Neutrophil (primary cell): ENCODE measurements around the gene UBAP1.
"Not testable (repeated sequence)": the region's sequence is repeated elsewhere in the genome, so short reads cannot be mapped to it uniquely, and the experiment has no call there.

ENCODE experiments used
- H3K27ac ChIP-seq: fragments of 200-600 bp; sonication (generic); 2 replicates; pipeline ENCODE4 v1.5.1; 2016; ENCODE audit warnings: mild to moderate bottlenecking, moderate library complexity
- H3K27me3 ChIP-seq: fragments of 200-600 bp; sonication (generic); 2 replicates; pipeline ENCODE4 v1.6.0; 2016; ENCODE audit warnings: mild to moderate bottlenecking
- H3K36me3 ChIP-seq: fragments of 200-600 bp; sonication (generic); 2 replicates; pipeline ENCODE4 v1.5.1; 2017
- H3K4me1 ChIP-seq, 2 experiments: fragments of 200-600 bp in 1 of 2; sonication (generic) in 1 of 2; 1 replicate in 1 of 2; 2 replicates in 1 of 2; pipeline versions ENCODE4 v1.5.1 to v1.6.1; 2013 to 2016; ENCODE audit warnings: low read depth in 1 of 2, low read length in 1 of 2, mild to moderate bottlenecking in 1 of 2, moderate library complexity in 1 of 2; ENCODE audit not compliant: control insufficient read depth in 1 of 2, insufficient read depth in 1 of 2
- H3K4me3 ChIP-seq, 2 experiments: fragments of 200-600 bp in 1 of 2; sonication (generic) in 1 of 2; 1 replicate in 1 of 2; 2 replicates in 1 of 2; pipeline ENCODE4 v1.5.1; 2013 to 2016; ENCODE audit warnings: low read depth in 1 of 2, low read length in 1 of 2, mild to moderate bottlenecking in 1 of 2, moderate library complexity in 1 of 2
- H3K9me3 ChIP-seq: fragments of 200-600 bp; sonication (generic); 2 replicates; pipeline ENCODE4 v1.5.1; 2016
- TF ChIP-seq, protein P1 (sequence below): fragments of 200-600 bp; sonication (generic); IDR thresholded peaks from 2 replicates; pipeline ENCODE4 v1.5.1; 2016; ENCODE audit warnings: antibody characterized with exemption

The UBAP1 gene

GRCh38 chr9:34259315-34259714, 80.5 kb downstream of the UBAP1 start:
- Histone ChIP-seq H3K27ac (no peak overlapping the region), H3K9me3 (no peaks in the 10 kb centered on the region), H3K27me3 (no peaks in the 10 kb centered on the region), H3K36me3 (peaks cover 47% of the 10 kb centered on the region), H3K4me3 (no peak overlapping the region), H3K4me1 (no peaks in the 10 kb centered on the region)
- TF ChIP-seq, protein P1, sequence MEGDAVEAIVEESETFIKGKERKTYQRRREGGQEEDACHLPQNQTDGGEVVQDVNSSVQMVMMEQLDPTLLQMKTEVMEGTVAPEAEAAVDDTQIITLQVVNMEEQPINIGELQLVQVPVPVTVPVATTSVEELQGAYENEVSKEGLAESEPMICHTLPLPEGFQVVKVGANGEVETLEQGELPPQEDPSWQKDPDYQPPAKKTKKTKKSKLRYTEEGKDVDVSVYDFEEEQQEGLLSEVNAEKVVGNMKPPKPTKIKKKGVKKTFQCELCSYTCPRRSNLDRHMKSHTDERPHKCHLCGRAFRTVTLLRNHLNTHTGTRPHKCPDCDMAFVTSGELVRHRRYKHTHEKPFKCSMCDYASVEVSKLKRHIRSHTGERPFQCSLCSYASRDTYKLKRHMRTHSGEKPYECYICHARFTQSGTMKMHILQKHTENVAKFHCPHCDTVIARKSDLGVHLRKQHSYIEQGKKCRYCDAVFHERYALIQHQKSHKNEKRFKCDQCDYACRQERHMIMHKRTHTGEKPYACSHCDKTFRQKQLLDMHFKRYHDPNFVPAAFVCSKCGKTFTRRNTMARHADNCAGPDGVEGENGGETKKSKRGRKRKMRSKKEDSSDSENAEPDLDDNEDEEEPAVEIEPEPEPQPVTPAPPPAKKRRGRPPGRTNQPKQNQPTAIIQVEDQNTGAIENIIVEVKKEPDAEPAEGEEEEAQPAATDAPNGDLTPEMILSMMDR, result no peak

GRCh38 chr9:34262971-34263370, 84.1 kb downstream of the UBAP1 start:
- H3K9me3 ChIP-seq, result no peaks in the 10 kb centered on the region
- H3K27ac ChIP-seq, result no peak overlapping the region
- TF ChIP-seq, protein P1, result no peak
- peaks cover 14% of the 10 kb centered on the region for H3K36me3 ChIP-seq
- no peaks in the 10 kb centered on the region for H3K27me3 ChIP-seq
- no peaks in the 10 kb centered on the region for H3K4me1 ChIP-seq
- H3K4me3 ChIP-seq, result no peak overlapping the region

GRCh38 chr9:34267660-34268059, 88.8 kb downstream of the UBAP1 start:
- no peaks in the 10 kb centered on the region for H3K9me3 ChIP-seq
- no peak overlapping the region for H3K27ac ChIP-seq
- H3K27me3 ChIP-seq, result no peaks in the 10 kb centered on the region
- H3K36me3 ChIP-seq, result no peaks in the 10 kb centered on the region
- TF ChIP-seq, protein P1, result no peak
- H3K4me3 ChIP-seq, result no peak overlapping the region
- no peaks in the 10 kb centered on the region for H3K4me1 ChIP-seq

DNA sequence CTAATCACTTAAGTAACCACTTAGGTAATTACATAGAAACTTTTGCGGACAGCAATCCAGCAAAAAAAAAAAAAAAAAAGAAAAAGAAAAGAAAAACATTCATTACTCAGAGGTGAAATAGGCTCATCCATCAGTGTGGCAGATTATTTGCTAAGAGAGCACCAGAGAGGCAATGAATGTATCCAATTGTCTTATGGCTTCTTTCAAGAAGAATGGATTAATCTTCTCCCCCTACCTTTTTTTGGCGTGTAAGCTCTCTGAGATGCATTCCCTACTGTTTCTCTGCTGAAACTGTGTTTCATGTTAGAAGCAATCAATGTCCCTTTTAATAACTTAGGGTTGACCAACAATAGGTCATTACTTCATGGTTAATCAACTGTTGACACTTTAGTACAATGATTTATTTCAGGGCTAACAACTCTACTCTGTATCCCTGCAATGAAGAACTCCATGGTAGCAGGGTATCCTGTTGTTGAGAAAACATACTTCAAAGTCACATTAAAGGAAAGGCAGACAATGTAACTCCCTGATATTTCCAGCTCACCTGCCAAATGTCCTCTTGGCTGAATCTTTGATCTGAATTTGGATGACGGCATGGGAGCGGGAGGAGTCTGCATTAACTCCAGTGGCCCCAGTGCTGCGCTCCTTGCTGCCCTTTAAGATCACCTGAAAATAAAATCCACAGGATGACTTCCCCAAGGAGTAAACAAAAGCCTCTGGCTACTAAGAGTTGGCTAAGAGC, 92.6 kb downstream of the UBAP1 start:
- Histone ChIP-seq H3K4me3 (no peak overlapping the region), H3K4me1 (no peaks in the 10 kb centered on the region), H3K36me3 (no peaks in the 10 kb centered on the region), H3K9me3 (no peaks in the 10 kb centered on the region), H3K27me3 (no peaks in the 10 kb centered on the region), H3K27ac (no peak overlapping the region)
- TF ChIP-seq, protein P1, result no peak

DNA sequence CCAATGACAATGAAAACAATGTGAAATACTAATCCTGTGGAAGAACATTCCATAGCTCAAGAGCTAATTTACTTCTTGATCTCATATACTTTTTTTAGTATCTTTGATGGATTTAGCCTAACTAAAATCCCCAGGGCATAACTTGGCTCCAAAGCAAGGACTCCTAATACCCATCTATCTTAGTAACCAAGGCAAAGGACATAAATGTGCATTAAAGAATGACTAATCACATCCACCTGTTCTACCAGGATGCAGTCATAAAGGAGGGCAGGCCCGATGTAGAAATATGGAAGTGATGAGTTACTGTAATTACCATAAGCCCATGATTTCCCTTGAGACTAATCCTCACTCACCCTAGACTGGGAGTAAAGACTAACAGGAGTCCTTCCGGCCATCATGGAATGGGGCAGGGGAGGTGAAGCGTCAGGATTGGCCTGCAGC, 93.3 kb downstream of the UBAP1 start:
- no peak overlapping the region for H3K4me3 ChIP-seq
- H3K27me3 ChIP-seq, result no peaks in the 10 kb centered on the region
- H3K4me1 ChIP-seq, result no peaks in the 10 kb centered on the region
- H3K9me3 ChIP-seq, result no peaks in the 10 kb centered on the region
- no peaks in the 10 kb centered on the region for H3K36me3 ChIP-seq
- H3K27ac ChIP-seq, result no peak overlapping the region
- TF ChIP-seq, protein P1, result no peak

DNA sequence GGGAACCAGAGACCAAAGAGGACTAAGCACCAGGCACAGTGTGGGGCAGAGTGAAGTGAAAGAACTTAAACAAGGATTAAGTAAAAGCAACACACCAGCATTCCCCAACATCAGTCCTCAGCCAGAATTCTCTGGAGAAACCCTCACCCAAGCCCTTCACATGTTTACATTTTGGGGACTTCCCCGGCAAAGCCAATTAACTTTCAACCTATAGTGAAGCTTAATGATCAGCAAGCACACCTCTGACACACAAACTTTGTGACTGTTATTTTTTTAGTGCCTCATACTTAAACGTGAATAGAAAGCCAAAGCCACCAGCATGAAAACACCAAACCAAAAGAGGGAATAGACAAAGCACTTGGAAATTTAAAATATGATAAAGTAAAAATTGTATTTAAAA, 94.7 kb downstream of the UBAP1 start:
- H3K27me3 ChIP-seq, H3K4me3 ChIP-seq, H3K27ac ChIP-seq, H3K36me3 ChIP-seq, H3K9me3 ChIP-seq, H3K4me1 ChIP-seq: not testable (repeated sequence)
